Panc1 (cell line): ENCODE measurements around the gene SEPTIN1. TPM values are rescaled to one million over a fixed set of nuclear protein-coding genes. Genes with fewer than 3 reads are reported as not detected.

Experiments
- ATAC-seq: fragments of 200-7000 bp; cut with Tn5 transposase; 2 replicates; pipeline ENCODE4 v1.9.1; 2020; ENCODE audit warnings: mild to moderate bottlenecking, moderate library complexity
- BruUV-seq: library from RNA; stranded (reverse); fragments of 400-500 nt; replicated peaks from 2 replicates; lab custom pipeline; 2021; lab: Mats Ljungman, UMichigan
- CTCF ChIA-PET: fragments of 300-600 bp; sonication (Branson Sonifier 250); formaldehyde crosslinking; loops from one replicate; lab custom pipeline; 2022; ENCODE audit warnings: antibody characterized with exemption; lab: Charles Lee
- POLR2A ChIA-PET: fragments of 300-600 bp; sonication (Branson Sonifier 250); formaldehyde crosslinking; loops from one replicate; lab custom pipeline; 2022; ENCODE audit warnings: antibody characterized with exemption; lab: Charles Lee
- DNase-seq: peaks from one replicate; pipeline ENCODE4 v3.0.0-alpha.2; 2010; ENCODE audit warnings: low read depth, low spot score
- H3K27ac ChIP-seq: 2 replicates; pipeline ENCODE4 v1.5.1; 2011; ENCODE audit warnings: mild to moderate bottlenecking, low read length, inconsistent platforms
- H3K27me3 ChIP-seq: fragments of 200-500 bp; sonication (Bioruptor generic); 2 replicates; pipeline ENCODE4 v1.6.0; 2014; ENCODE audit warnings: low read length, inconsistent platforms; ENCODE audit not compliant: control insufficient read depth, insufficient read depth
- H3K36me3 ChIP-seq: fragments of 200-500 bp; sonication (Bioruptor generic); 2 replicates; pipeline ENCODE4 v1.5.1; 2014; ENCODE audit warnings: inconsistent platforms, mild to moderate bottlenecking, low read length, moderate library complexity; ENCODE audit not compliant: control insufficient read depth, insufficient read depth
- H3K4me1 ChIP-seq: 2 replicates; pipeline ENCODE4 v1.5.1; 2011; ENCODE audit warnings: inconsistent platforms, mild to moderate bottlenecking, low read length, moderate library complexity; ENCODE audit not compliant: control insufficient read depth, insufficient read depth
- H3K4me3 ChIP-seq, 2 experiments: 2 replicates each; pipeline ENCODE4 v1.5.1; 2011 to 2012; ENCODE audit warnings: low read depth in 2 of 2, low read length in 2 of 2, mild to moderate bottlenecking in 2 of 2, inconsistent platforms in 1 of 2, moderate library complexity in 1 of 2
- H3K9me3 ChIP-seq: fragments of 200-500 bp; sonication (Bioruptor generic); 2 replicates; pipeline ENCODE4 v1.5.1; 2014; ENCODE audit warnings: low read depth, mild to moderate bottlenecking, inconsistent platforms, low read length, moderate library complexity; ENCODE audit not compliant: control insufficient read depth, insufficient read depth
- POLR2AphosphoS5 ChIP-seq: IDR thresholded peaks from 2 replicates; pipeline ENCODE4 v1.6.1; 2012; ENCODE audit warnings: mild to moderate bottlenecking, low read depth, low read length, moderate library complexity
- SIN3A ChIP-seq: IDR thresholded peaks from 2 replicates; pipeline ENCODE4 v1.6.1; 2012; ENCODE audit warnings: low read depth, mild to moderate bottlenecking, low read length, moderate library complexity, borderline replicate concordance; ENCODE audit not compliant: insufficient read depth
- TCF7L2 ChIP-seq: IDR thresholded peaks from 2 replicates; pipeline ENCODE4 v1.6.1; 2011; ENCODE audit warnings: mild to moderate bottlenecking, low read depth, low read length, inconsistent platforms
- in situ Hi-C: cut with HindIII; loops from 2 replicates; pipeline ENCODE4 v1.10.0; 2016; ENCODE audit warnings: low sequenced_read_pairs, low pct_unique_long_range_greater_than_20kb
- intact Hi-C: fragments of 100-400 bp; cut with micrococcal nuclease; formaldehyde crosslinking; loops from one replicate; pipeline ENCODE4 v1.10.0; 2022; ENCODE audit not compliant: unreplicated experiment
- total RNA-seq: library from RNA; stranded (reverse); gene quantifications from one replicate; pipeline ENCODE4 v1.2.1, GENCODE V29; 2021; ENCODE audit not compliant: unreplicated experiment
- TF ChIP-seq, protein P1 (sequence below): fragments of 450-650 bp; IDR thresholded peaks from 2 replicates; pipeline ENCODE4 v1.5.1; 2017; ENCODE audit warnings: mild to moderate bottlenecking
- TF ChIP-seq, protein P2 (sequence below), 2 experiments: IDR thresholded peaks; 2 replicates each; pipeline ENCODE4 v1.6.1; 2011 to 2012; ENCODE audit warnings: low read depth in 2 of 2, control low read depth in 1 of 2, low read length in 1 of 2, mild to moderate bottlenecking in 1 of 2, moderate library complexity in 1 of 2; ENCODE audit not compliant: insufficient read depth in 1 of 2

The SEPTIN1 gene
- total RNA-seq, 1 experiment from 2014 or later: 1.7 TPM

DNA sequence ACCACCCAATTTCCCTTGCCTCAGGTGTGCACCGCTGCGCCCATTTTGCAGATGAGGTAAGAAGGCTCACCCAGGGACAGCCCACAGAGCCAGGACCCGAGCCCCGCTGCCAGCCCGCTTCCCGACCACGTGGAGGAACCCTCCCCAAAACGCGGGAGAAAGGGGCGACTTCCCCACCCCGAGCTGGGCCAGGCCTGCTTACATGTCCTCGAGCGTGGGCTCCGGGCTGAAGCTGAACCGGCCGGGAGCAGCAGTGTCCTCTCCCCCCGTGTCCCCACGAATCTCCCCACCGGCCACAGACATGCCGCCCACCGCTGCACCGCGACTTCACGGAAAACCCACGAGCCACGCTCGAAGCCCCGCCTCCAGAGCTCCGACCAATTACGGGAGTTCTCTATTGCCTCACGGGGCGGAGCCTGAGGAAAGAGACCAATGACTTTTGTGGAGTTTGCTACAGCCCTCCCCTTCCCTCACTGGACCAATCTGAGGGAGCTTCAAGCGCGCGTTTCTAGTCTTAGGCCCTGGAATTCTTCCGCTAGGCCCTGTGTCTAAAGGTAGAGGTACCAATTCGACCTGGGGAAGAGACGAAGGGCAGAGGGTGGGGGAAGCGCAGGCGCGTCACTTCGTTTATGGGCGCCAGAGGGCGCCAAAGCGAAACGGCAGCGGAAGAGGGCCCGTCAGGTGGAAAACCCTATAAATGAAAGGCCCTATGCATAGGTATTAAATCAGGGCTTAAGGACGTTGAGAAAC, 47.5 kb upstream of the SEPTIN1 start, which contains the start of gene DCTPP1:
Gene DCTPP1 (minus strand): TSS at position 353 of the 750 bp plus-strand sequence. CDS start 50 bp downstream, at position 303.
- Histone ChIP-seq H3K36me3 (peaks cover 6% of the 10 kb centered on the region; the same call in 1 of the 2 replicates), H3K4me3 (peak within 1 kb of the TSS; percentile 86 to 99), H3K9me3 (no peaks in the 10 kb centered on the region), H3K27ac (peak within 1 kb of the TSS; percentile 91), H3K4me1 (peaks cover 9% of the 10 kb centered on the region), H3K27me3 (no peaks in the 10 kb centered on the region)
- DNase-seq (peak; percentile 99), ATAC-seq (peak; percentile 99)
- ChIA-PET POLR2A (interaction anchor here (0.5 to 0.9 kb wide), 6 partner anchors 101 to 204 kb away, joined by 3 to 6 read pairs (median 3); no protein-coding TSS in a partner anchor), CTCF (interaction anchor here (0.6 to 1.5 kb wide), 17 partner anchors 11 to 261 kb away, joined by 3 to 14 read pairs (median 4); partner anchors contain the start of genes ZNF48, ZNF689 and ZNF764)
- intact Hi-C loops: loop anchor here (5.0 kb wide), 2 partner anchors 182 to 197 kb away; partner anchors contain the start of gene ZNF689
- TF ChIP-seq SIN3A (no peak), TCF7L2 (no peak), POLR2AphosphoS5 (peak; percentile 65)
- TF ChIP-seq, protein P1, sequence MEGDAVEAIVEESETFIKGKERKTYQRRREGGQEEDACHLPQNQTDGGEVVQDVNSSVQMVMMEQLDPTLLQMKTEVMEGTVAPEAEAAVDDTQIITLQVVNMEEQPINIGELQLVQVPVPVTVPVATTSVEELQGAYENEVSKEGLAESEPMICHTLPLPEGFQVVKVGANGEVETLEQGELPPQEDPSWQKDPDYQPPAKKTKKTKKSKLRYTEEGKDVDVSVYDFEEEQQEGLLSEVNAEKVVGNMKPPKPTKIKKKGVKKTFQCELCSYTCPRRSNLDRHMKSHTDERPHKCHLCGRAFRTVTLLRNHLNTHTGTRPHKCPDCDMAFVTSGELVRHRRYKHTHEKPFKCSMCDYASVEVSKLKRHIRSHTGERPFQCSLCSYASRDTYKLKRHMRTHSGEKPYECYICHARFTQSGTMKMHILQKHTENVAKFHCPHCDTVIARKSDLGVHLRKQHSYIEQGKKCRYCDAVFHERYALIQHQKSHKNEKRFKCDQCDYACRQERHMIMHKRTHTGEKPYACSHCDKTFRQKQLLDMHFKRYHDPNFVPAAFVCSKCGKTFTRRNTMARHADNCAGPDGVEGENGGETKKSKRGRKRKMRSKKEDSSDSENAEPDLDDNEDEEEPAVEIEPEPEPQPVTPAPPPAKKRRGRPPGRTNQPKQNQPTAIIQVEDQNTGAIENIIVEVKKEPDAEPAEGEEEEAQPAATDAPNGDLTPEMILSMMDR: peak; percentile 95
- TF ChIP-seq, protein P2, sequence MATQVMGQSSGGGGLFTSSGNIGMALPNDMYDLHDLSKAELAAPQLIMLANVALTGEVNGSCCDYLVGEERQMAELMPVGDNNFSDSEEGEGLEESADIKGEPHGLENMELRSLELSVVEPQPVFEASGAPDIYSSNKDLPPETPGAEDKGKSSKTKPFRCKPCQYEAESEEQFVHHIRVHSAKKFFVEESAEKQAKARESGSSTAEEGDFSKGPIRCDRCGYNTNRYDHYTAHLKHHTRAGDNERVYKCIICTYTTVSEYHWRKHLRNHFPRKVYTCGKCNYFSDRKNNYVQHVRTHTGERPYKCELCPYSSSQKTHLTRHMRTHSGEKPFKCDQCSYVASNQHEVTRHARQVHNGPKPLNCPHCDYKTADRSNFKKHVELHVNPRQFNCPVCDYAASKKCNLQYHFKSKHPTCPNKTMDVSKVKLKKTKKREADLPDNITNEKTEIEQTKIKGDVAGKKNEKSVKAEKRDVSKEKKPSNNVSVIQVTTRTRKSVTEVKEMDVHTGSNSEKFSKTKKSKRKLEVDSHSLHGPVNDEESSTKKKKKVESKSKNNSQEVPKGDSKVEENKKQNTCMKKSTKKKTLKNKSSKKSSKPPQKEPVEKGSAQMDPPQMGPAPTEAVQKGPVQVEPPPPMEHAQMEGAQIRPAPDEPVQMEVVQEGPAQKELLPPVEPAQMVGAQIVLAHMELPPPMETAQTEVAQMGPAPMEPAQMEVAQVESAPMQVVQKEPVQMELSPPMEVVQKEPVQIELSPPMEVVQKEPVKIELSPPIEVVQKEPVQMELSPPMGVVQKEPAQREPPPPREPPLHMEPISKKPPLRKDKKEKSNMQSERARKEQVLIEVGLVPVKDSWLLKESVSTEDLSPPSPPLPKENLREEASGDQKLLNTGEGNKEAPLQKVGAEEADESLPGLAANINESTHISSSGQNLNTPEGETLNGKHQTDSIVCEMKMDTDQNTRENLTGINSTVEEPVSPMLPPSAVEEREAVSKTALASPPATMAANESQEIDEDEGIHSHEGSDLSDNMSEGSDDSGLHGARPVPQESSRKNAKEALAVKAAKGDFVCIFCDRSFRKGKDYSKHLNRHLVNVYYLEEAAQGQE (IDR thresholded peaks at IDR 0.05; ENCODE audit: insufficient read depth in 1 of 2, low read depth in 2 of 2, low read length in 1 of 2): no peak
- BruUV-seq: no TSS peak
- in situ Hi-C loops: no loop called here

DNA sequence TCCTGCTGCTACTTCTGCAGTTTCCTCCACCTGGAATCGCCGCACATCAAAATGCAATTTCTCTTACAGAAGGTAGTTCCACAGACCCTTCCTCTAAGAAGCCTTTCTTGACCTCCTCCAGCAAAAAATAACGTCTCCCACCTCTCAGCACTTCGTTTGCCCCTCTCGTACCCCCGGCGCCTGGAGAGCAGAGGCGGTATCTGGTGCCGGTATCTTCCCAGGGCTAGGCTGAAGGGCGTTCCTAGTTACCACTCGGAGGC, 47.0 kb upstream of the SEPTIN1 start:
- DNase-seq: no peak
- Histone ChIP-seq H3K36me3 (peaks cover 6% of the 10 kb centered on the region; the same call in 1 of the 2 replicates), H3K27ac (peak overlapping the region; percentile 91), H3K27me3 (no peaks in the 10 kb centered on the region), H3K9me3 (no peaks in the 10 kb centered on the region), H3K4me1 (peaks cover 9% of the 10 kb centered on the region), H3K4me3 (peak overlapping the region; percentile 86 to 99)
- CTCF ChIA-PET: interaction anchor here (0.6 to 1.5 kb wide), 16 partner anchors 10 to 249 kb away, joined by 3 to 14 read pairs (median 4); partner anchors contain the start of genes ZNF48, ZNF689 and ZNF764
- in situ Hi-C loops (no loop called here), intact Hi-C loops (no loop called here)
- no peak; the same call in 1 of the 2 replicates for ATAC-seq
- BruUV-seq: TSS peak; percentile 84
- POLR2A ChIA-PET: interaction anchor here (0.6 to 0.9 kb wide), 3 partner anchors 157 to 203 kb away, joined by 3 to 4 read pairs (median 3); no protein-coding TSS in a partner anchor
- TF ChIP-seq POLR2AphosphoS5: no peak
- TF ChIP-seq SIN3A: no peak
- TF ChIP-seq TCF7L2: no peak
